HG03432 (cell line): ENCODE data around the gene HHLA2.

Experiments used
- ATAC-seq: cut with Tn5 transposase; IDR thresholded peaks from one replicate; pipeline ENCODE4 v1.9.1; 2021; ENCODE audit warnings: mild to moderate bottlenecking, moderate library complexity; ENCODE audit not compliant: unreplicated experiment

The HHLA2 gene

GRCh38 chr3:108416111-108416869 is 119.9 kb downstream of the HHLA2 start:
- ATAC-seq: no peak

- no peak for ATAC-seq
These were observed 124.6 kb downstream of the HHLA2 start for GRCh38 chr3:108420926-108421325.
